PC-3 (cell line): Measurements from ENCODE around the gene FBXL19. TPM values are rescaled to one million over a fixed set of nuclear protein-coding genes. Genes with fewer than 3 reads are reported as not detected.

Experiments used
- ATAC-seq: fragments of 200-7000 bp; cut with Tn5 transposase; 2 replicates; pipeline ENCODE4 v1.9.1; 2020; ENCODE audit warnings: mild to moderate bottlenecking, moderate library complexity
- BruUV-seq: library from RNA; stranded (reverse); fragments of 400-500 nt; replicated peaks from 2 replicates; lab custom pipeline; 2021; lab: Mats Ljungman, UMichigan
- CTCF ChIA-PET: fragments of 300-600 bp; sonication (Branson Sonifier 250); formaldehyde crosslinking; loops from one replicate; lab custom pipeline; 2022; ENCODE audit warnings: antibody characterized with exemption; lab: Charles Lee
- POLR2A ChIA-PET: fragments of 300-600 bp; sonication (Branson Sonifier 250); formaldehyde crosslinking; loops from one replicate; lab custom pipeline; 2022; ENCODE audit warnings: antibody characterized with exemption; ENCODE audit not compliant: unreplicated experiment; lab: Charles Lee
- DNase-seq: peaks from one replicate; pipeline ENCODE4 v3.0.0-alpha.2; 2015
- H2AFZ ChIP-seq: fragments of 300-600 bp; sonication (generic); 2 replicates; pipeline ENCODE4 v1.6.0; 2016; ENCODE audit warnings: antibody characterized with exemption, low read length
- H3F3A ChIP-seq: fragments of 300-600 bp; sonication (generic); one replicate; pipeline ENCODE4 v1.6.0; 2017; ENCODE audit warnings: antibody characterized with exemption, low read length, control low read depth, mild to moderate bottlenecking; ENCODE audit not compliant: unreplicated experiment
- H3K27ac ChIP-seq: fragments of 300-600 bp; sonication (generic); 2 replicates; pipeline ENCODE4 v1.5.1; 2016; ENCODE audit warnings: mild to moderate bottlenecking, low read length
- H3K27me3 ChIP-seq: fragments of 300-600 bp; sonication (generic); 2 replicates; pipeline ENCODE4 v1.6.1; 2016; ENCODE audit warnings: low read length, mixed read lengths
- H3K36me3 ChIP-seq: fragments of 300-600 bp; sonication (generic); 2 replicates; pipeline ENCODE4 v1.6.1; 2016; ENCODE audit warnings: low read depth, mixed run types, low read length, mixed read lengths
- H3K4me1 ChIP-seq: fragments of 300-600 bp; sonication (generic); 2 replicates; pipeline ENCODE4 v1.5.1; 2016; ENCODE audit warnings: low read length; ENCODE audit not compliant: insufficient read depth
- H3K4me2 ChIP-seq: fragments of 300-600 bp; sonication (generic); 2 replicates; pipeline ENCODE4 v1.6.0; 2016; ENCODE audit warnings: low read length
- H3K4me3 ChIP-seq: fragments of 300-600 bp; sonication (generic); 2 replicates; pipeline ENCODE4 v1.5.1; 2016; ENCODE audit warnings: mild to moderate bottlenecking, low read length, mixed read lengths
- H3K79me2 ChIP-seq: fragments of 300-600 bp; sonication (generic); 2 replicates; pipeline ENCODE4 v1.6.1; 2017; ENCODE audit warnings: low read length, mixed read lengths
- H3K9ac ChIP-seq: fragments of 300-600 bp; sonication (generic); 2 replicates; pipeline ENCODE4 v1.6.0; 2016; ENCODE audit warnings: mild to moderate bottlenecking, low read length
- H3K9me2 ChIP-seq: fragments of 300-600 bp; sonication (generic); replicated peaks from 2 replicates; pipeline ENCODE4 v1.6.1; 2016; ENCODE audit warnings: mixed run types, low read length, mixed read lengths
- H3K9me3 ChIP-seq: fragments of 300-600 bp; sonication (generic); 2 replicates; pipeline ENCODE4 v1.6.1; 2016; ENCODE audit warnings: low read length, mixed read lengths
- H4K20me1 ChIP-seq: fragments of 300-600 bp; sonication (generic); 2 replicates; pipeline ENCODE4 v1.6.1; 2016; ENCODE audit warnings: low read length, mixed read lengths
- CTCF ChIP-seq: fragments of 300-600 bp; sonication (generic); conservative IDR thresholded peaks from 2 replicates; pipeline ENCODE4 v1.5.1; 2017; ENCODE audit warnings: antibody characterized with exemption, low read depth, mild to moderate bottlenecking, low read length
- EZH2 ChIP-seq: fragments of 300-600 bp; sonication (generic); IDR thresholded peaks from one replicate; pipeline ENCODE4 v1.6.1; 2017; ENCODE audit warnings: antibody characterized with exemption, mild to moderate bottlenecking, low read length; ENCODE audit not compliant: unreplicated experiment
- EZH2phosphoT487 ChIP-seq: fragments of 300-600 bp; sonication (generic); IDR thresholded peaks from 2 replicates; pipeline ENCODE4 v1.6.1; 2018; ENCODE audit warnings: mild to moderate bottlenecking, antibody characterized with exemption, low read length, borderline replicate concordance
- intact Hi-C: fragments of 100-400 bp; cut with micrococcal nuclease; formaldehyde crosslinking; loops from 2 replicates; pipeline ENCODE4 v1.9.0; 2023
- total RNA-seq: library from RNA; depleted of rRNA; stranded (reverse); fragments of >200 nt; gene quantifications from 2 replicates; pipeline ENCODE4 v1.2.3, GENCODE V29; 2014

FBXL19 gene
- total RNA-seq, 1 experiment from 2014 or later, result 36.2 TPM

DNA sequence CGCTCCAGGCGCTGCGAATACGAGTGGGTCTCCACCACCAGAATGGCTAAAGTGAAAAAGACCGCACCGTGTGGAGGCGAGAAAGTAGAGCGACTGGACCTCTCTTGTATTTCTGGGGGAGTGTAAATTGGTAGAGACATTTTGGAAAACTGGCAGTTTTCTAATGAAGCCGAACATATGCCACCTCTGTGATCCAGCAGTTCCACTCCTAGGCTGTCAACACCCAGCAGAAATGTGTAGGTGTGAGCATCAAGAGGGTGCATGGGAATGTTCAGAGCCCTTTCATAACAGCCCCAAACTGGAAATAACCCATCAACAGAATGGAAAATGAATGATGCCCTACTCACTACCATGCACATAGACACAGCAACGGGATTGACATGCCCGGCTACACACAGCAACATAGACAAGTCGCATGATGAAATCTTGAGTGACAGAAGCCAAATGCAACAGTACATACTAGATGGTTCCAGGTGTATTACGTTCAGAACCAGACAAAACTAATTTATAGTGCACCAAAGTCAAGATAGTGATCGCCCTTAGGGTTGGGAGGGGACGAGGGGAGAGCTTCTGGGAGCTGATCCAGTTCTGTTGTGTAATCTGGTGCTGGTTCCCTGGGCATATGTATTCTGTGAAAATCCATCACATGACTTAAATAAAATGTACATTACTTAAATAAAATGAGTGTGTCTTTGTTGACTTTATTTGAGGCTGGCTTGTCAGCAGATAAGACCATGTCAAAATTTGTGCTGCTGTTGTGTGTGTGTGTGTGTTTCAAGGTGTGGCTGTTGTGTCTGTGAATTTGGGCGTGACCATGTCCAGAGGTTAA, 28.6 kb upstream of the FBXL19 start:
- Histone ChIP-seq H3K4me1 (peaks cover 28% of the 10 kb centered on the region), H3K27ac (peak overlapping the region; percentile 86), H3K4me2 (peak overlapping the region; percentile 76), H3K9me2 (no peaks in the 10 kb centered on the region), H3K9ac (peak overlapping the region; percentile 53), H3K9me3 (no peaks in the 10 kb centered on the region), H4K20me1 (no peaks in the 10 kb centered on the region), H3K4me3 (peak overlapping the region; percentile 48), H2AFZ (peak overlapping the region; percentile 95), H3K36me3 (no peaks in the 10 kb centered on the region), H3K79me2 (peaks cover 13% of the 10 kb centered on the region), H3K27me3 (no peaks in the 10 kb centered on the region), H3F3A (peaks cover 8% of the 10 kb centered on the region)
- ChIA-PET CTCF (no interaction called here), POLR2A (no interaction called here)
- TF ChIP-seq CTCF, result no peak
- no peak for TF ChIP-seq EZH2phosphoT487
- BruUV-seq, result TSS peak; percentile 64
- intact Hi-C loops, result no loop called here
- DNase-seq (peak; percentile 12), ATAC-seq (no peak)

DNA sequence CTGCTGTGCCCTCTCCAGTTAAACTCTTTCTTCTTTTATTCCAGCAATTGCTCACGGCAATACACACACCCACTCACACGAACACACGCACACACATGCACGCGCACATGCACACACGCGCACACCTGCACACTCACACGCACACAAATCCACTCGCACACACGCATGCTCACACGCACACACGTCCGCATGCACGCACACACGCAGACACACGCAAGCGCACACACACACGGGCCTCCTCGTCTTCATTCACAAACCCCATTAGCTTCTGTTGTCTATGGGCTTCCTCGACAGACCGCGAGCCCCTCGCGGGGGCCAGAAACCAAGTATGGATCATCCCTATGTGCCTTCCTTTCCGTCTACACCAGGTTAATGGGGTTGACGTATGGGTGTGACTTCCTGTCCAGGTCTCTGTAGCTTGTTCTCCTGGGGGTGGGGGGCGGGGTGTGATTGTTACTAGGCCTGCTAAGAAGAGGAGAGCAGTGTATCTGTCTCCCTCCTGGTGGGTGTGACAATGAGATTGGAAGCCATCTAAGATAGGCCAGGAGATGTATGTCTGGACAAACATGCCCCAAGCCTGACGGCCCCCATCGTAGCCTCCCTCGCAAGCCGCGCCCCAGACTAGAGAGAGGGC, 27.6 kb upstream of the FBXL19 start:
- H3K27me3 ChIP-seq, result no peaks in the 10 kb centered on the region
- BruUV-seq, result no TSS peak
- TF ChIP-seq EZH2phosphoT487, result no peak
- TF ChIP-seq CTCF, result no peak
- no peak for TF ChIP-seq EZH2
- no peaks in the 10 kb centered on the region for H3K36me3 ChIP-seq
- peak overlapping the region; percentile 69 for H3K9ac ChIP-seq
- peaks cover 13% of the 10 kb centered on the region for H3K79me2 ChIP-seq
- peak overlapping the region; percentile 70; the same call in 1 of the 2 replicates for H3K4me3 ChIP-seq
- no peaks in the 10 kb centered on the region for H4K20me1 ChIP-seq
- POLR2A ChIA-PET, result no interaction called here
- CTCF ChIA-PET, result no interaction called here
- peak overlapping the region; percentile 86 for H3K27ac ChIP-seq
- H3F3A ChIP-seq, result peaks cover 8% of the 10 kb centered on the region
- DNase-seq, result peak; percentile 2
- intact Hi-C loops, result loop anchor here (1.0 kb wide), 1 partner anchor 27 kb away; no protein-coding TSS in a partner anchor
- no peaks in the 10 kb centered on the region for H3K9me3 ChIP-seq
- peak overlapping the region; percentile 81 for H2AFZ ChIP-seq
- peak overlapping the region; percentile 90 for H3K4me2 ChIP-seq
- H3K4me1 ChIP-seq, result peaks cover 28% of the 10 kb centered on the region
- peak; percentile 3 for ATAC-seq
- no peaks in the 10 kb centered on the region for H3K9me2 ChIP-seq
